NCI-H2107 treated with DMSO at 0.1 percent for 48 hours (cell line): Measurements from ENCODE around the gene TMEM178A.
"Not testable (repeated sequence)": the region's sequence is repeated elsewhere in the genome, so short reads cannot be mapped to it uniquely, and the experiment has no call there.

ENCODE experiments used
- DNase-seq: peaks from one replicate; lab custom pipeline; 2025; ENCODE audit not compliant: unreplicated experiment; lab: John Stamatoyannopoulos, UW

TMEM178A gene

DNA sequence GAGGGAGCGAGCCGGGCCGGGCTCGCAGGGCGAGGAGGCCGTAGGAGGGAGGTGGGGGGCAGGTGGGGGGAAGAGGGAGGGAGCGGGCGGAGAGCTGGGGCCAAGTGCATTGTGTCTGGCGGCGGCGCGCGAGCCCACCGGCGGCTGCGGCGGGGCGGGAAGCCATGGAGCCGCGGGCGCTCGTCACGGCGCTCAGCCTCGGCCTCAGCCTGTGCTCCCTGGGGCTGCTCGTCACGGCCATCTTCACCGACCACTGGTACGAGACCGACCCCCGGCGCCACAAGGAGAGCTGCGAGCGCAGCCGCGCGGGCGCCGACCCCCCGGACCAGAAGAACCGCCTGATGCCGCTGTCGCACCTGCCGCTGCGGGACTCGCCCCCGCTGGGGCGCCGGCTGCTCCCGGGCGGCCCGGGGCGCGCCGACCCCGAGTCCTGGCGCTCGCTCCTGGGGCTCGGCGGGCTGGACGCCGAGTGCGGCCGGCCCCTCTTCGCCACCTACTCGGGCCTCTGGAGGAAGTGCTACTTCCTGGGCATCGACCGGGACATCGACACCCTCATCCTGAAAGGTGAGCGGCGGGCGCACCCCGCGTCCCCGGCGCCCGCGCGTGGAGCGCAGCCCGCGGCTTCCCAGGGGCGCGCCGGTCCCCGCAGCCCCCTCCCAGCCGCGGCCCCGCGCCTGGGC is at the start of gene TMEM178A:
TSS of gene TMEM178A (plus strand) at position 107 of the 680 bp plus-strand sequence. CDS start at position 165, 58 bp downstream.
- DNase-seq: no peak

DNA sequence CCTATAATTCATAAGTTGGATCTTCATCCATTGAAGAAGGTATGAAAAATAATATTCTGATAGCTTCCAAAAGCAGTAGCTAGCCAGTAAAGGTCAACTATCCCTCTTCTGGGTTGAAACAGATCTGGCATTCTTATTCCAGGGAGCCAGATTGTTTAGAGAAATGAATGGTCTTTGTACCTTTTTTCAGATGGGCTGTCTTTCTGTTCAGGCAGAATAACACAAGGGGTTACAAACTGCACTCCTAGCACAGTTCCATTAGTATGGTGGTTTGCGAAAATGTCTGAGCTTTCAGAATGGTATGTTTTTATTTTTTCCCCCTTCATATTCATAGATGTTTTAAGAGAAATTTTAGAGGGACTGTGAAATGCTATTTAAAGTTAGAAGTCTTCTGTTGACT is 47.5 kb upstream of the TMEM178A start:
- no peak for DNase-seq

DNA sequence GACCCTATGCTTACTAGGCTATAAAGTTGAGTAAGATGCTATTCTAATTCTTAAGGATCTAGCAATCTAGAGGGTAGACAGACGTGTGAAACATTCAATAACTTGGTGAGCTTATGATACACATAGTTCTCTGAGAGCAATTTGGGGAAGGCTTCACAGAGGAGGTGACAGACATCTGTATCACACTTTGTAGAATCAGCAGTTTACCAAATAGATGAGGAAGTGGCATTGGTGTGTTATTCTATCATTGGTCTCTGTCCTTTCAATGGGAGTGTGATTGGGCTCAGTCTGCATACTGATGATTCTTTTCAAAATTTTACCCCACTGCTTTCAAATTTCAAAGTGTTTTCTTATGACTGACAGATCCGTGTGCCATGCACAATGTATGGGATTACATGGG is 47.0 kb upstream of the TMEM178A start:
- no peak for DNase-seq

DNA sequence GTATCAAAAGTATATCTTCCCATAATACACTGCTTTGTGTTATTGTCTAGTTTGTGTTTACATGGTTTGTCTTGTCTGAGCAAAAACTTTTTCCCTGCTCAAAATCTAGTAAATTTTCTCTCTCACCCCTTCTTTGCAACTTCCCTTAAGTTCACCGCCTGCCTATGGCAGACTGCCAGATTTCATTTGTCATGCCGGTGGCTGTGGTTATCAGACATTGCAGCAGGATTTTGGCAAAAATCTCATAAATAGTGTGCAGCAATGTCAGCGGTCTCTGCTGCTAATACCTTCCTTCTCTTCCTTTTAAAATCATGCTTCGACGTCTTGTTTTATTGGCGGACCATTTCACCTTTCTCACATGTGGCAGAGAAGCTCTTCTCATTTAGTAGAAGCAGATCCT is 45.6 kb upstream of the TMEM178A start:
- no peak for DNase-seq

DNA sequence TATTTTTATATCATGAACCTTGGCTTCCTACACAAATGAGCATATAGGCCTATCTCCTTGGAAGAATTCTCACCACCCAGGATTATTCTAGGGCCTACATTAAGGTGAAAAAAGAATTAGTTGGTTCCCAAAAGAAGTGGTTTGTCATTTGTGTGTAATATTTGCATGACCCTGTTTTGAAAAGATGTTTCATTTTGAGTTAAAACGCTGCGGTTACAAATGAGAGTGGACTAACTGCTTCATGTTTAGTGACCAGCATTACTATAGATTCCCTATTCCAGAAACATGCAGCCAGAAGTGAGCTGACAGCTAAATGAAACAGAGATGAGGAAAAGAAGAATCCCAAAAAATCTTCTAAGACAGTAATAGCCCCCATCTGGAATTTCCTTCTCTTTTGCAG is 44.1 kb upstream of the TMEM178A start:
- DNase-seq: no peak

DNA sequence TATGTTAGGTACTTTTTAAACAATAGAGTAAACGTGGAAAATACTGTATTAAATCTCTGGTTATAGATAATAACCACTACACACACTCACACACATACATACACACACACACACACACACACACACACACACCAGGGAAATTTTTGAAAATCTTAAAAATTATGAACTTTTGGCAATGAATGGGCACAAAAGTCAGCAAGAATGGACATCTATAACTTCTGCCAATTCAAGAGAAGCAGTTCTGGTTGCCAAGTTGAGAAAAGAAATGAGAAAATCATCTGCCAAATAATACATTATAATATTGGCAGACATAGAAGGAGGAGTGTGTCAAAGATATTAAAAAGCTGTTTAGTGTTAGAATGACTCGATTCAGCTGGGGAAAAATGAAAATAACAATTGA is 42.9 kb upstream of the TMEM178A start:
- DNase-seq: no peak

DNA sequence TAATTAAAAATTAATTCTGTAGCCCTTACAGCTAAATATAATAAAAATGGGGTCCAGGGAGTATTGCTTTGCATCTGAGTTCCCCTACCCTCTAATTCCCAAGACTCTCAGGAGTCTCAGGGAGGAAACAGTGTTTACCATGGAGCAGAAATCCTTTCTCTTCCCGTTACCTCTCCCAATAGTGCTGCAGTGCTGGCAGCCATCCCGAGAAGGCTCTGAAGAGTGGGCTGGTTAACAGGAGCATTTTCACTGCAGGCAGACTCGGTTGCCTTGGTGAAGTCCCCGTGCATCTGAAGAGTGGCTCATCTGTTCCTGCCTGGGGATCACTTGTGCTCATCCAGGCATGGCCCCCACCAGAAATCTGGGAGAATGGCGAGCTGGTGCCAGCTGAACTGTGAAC is 41.8 kb upstream of the TMEM178A start:
- DNase-seq: no peak

DNA sequence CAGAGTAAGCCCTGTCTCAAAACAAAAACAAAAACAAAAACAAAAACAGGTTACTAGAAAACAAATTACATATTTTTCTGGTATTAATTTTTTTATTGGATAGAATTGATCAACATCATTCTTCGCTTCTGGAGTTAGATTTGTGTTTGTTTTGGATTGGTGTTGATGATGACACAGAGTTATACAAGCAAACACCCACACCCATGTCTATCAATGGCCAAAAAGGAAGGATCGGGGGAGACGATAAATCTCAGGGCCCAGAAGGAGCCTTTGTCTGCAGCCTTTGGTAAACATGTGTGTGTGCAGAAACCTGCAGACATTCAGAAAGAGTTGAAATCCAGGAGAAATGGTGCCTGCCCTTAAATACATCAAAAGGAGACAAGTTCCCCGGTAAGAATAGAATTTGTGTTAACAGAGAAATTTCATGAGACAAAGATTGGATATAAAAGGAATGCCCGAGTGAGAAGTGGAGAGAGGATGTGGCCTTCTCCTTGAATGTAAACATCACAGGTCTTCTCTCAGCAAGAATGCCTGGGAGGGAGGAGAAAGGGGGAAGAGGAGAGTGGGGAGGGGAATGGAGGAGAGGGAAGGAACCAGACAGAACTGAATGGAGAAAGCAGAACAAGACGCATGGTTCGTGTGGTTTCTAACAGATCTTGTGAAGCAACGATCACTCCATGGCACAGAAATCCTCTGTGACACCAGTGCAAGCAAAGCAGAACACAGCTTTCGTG is 40.4 kb upstream of the TMEM178A start:
- no peak for DNase-seq

DNA sequence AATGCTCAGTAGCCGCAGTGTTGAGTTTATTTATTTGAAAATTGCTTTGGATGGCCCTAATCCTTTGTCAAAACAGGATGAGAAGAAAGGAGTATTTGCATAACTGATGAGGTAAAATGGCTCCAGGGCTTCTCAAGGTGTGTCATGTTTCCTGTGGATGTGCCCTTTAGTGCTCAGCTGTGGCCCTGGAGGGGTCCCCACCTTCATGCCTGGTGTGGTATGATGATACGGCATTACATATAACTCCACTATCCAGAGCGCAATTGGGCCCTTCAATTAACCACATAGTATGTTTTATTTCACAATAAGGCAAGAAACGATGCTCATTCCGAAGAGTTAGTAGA is 39.8 kb upstream of the TMEM178A start:
- DNase-seq: no peak

DNA sequence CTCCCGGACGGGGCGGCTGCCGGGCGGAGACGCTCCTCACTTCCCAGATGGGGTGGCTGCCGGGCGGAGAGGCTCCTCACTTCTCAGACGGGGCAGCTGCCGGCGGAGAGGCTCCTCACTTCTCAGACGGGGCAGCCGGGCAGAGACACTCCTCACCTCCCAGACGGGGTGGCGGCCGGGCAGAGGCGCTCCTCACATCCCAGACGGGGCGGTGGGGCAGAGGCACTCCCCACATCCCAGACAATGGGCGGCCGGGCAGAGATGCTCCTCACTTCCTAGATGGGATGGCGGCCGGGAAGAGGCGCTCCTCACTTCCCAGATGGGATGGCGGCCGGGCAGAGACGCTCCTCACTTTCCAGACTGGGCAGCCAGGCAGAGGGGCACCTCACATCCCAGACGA is 37.4 kb upstream of the TMEM178A start:
- not testable (repeated sequence) for DNase-seq

DNA sequence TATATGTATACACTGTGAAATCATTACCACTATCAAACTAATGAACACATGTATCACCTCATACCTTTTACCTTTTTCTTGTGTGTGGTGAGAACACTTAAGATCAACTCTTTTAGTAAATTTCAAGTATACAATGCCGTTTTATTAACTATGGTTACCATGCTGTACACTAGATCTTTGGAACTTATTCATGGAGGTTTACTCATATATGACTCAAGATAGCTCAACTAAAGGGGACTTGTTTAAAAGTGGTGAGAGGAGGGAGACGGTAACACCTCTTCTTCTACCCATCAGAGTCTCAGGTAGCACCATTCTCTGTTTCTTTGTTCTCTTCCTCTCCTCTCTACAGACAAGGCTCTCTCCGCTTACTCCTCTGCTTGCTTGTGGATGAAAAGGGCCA is 36.1 kb upstream of the TMEM178A start:
- DNase-seq: no peak

DNA sequence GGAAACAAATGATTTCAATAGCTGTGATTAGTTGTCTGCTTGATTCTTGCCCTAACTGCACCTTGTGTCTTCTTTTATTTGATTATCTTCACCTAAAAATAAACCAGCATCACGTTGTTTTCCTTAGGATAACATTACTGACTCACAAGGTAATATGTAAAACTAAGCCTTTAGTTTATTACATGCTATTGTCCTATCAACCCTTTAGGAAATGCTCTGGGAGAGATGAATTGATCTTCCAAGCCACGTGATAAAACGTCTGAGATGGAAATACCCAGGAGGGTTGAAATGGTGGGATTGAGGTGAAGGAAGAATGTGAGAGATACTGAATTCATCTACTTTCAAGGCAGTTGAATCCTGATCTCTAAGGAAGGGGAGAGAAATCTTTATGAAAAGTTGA is 34.5 kb upstream of the TMEM178A start:
- DNase-seq: no peak

DNA sequence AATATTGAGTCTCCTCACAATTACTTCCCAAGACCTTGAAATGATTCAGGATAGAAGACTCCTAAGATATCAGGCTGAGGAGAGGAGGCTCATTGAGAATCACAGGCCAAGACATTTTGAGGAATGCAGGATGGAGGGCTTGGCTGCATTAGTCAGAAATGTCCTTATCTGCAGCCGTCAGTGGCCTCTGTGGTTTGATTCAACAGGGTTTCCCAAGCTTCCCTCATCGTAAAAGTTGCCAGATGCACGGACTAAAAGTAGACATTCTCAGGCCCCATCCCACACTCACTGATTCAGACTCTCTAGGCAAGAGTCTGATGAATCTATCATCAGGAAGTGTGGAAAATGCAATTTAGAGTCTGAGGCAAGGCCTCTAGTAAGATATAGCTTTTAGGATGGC is 34.0 kb upstream of the TMEM178A start:
- DNase-seq: no peak

DNA sequence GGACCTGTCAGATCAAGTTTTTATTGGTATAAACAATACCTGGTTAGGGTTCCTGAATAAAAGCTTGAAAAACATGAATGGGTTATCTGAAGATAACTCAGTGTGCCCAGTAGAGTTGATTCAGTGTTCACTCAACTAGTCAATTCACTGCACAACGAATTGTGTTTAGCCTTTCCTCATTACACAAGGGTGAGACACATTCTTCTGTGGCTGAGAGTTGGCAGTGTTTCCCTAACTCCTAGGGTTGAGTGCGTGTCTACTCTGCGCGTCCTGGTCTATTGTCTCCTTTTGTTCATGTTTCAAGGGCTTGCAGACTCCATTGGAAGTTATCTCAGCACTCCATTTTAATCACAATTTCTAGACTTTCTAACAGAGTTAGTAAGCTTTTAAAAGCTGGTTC is 32.8 kb upstream of the TMEM178A start:
- peak; percentile 23 for DNase-seq

DNA sequence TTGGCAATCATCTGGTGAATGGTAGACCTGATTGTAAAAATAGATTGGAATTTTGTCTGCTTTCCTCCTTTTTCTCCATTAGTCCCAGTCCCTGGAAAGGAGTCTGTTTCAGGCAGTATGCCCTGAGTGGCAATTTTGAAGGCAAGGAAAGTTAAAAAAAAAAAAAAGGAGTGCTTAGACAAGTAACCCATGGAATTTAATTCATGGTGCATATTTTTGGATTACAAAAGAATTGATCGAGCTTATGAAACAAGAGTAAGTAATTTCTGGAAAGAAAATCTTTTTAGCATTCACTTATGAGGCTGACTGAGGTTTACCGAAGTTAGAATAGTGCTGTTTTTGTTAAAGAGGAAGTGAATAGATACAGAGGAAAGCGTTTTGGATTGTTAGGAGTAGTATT is 29.4 kb upstream of the TMEM178A start:
- no peak for DNase-seq

DNA sequence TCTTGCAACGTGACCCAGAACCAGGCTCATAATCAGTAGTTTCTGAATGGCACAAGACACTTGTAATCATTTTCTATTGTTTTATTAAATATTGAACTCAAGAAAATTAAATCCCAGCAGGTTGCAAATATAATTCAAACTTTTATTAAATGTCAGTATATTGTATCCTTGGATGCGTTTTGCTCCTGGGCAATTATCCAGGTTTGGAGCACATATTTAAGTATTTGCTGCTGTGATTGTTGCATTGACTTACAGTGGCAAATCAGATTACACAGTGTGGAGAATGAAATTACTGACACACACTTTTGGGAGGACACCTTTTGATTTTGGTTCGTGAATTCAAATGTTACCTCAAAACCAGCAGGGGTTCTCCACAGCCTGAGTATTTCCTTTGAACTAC is 27.1 kb upstream of the TMEM178A start:
- DNase-seq: no peak

DNA sequence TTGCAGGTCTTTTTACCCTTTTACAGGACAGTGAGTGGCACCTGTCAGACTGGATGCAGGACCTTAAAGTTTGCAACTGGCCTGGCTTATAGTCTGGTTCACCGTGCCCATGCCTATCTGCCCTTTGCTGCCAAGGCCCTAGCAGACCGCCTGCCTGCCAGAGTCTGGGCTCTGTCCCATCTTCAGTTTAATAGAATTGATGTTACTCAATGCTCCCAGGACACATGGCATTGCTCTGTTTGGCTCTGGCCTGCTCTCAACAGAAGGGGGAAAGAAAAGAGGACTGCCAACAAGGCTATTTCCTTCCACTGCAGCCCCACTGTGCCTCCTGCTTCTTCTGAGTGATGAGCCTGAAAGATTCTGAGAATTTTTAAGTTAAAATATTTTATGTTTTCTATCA is 25.6 kb upstream of the TMEM178A start:
- DNase-seq: no peak

DNA sequence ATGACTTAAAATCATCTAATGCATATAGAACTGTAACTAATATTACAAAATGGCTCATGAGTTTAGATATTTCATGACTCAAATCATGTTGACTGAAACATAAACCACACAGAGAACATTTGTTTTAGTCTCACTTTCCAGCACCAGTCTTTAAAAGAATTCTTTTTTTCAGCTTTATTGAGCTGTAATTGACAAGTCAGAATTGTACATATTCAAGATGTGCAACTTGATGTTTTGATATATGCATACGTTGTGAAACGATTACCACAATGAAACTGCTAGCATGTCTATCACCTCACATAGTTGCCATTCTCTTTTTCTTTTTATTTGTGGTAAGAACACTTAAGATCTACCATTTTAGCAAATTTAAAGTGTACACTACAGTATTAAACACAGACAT is 25.0 kb upstream of the TMEM178A start:
- no peak for DNase-seq

DNA sequence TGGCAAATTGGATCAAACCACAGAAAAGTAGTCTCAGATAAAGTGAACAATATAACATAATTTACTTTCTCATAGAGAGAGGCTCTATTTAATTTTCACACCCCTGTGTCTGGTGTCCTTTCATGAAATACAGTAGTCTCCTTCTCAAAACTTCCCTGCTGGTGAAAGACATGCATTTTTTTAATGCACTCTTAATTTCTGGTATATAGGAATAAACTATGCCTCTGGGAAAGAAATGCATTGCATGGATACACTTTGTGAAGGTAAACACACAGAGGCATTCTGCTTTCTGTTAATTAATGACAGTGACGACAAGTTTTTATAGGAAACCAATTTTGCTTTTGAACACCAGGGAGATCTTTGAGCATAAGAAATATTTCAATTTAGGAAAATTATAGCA is 24.1 kb upstream of the TMEM178A start:
- no peak for DNase-seq

DNA sequence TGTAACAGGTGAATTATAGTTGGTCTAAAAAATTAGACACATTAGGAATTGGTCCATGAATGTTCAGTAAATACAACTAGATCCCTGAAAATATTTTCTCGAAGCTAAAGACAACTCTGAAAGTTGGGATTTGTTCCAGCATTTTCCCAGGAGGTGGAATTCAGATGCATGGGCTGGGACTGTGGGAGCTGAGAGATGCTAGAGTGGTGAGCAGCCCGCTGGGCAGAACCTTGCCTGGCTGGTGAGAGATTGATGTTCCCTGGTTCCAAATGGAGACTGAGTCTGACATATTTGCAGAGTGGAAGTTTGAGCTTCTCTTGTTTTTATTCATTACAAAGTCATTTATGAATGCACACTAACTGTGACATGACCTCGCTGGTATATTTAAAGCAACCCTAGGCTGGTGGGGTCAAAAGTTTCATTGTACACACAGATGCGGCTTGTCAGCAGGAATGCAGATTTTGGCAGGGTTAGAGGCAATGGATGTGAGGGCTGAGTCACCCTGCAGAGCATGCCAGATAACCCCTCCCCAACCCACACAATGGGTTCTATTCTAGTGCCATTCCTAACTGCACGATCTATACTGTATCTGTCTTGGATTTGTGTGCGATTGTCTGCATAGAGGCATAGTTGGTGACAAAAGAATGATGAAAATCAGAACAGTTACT is 23.5 kb upstream of the TMEM178A start:
- DNase-seq: no peak

DNA sequence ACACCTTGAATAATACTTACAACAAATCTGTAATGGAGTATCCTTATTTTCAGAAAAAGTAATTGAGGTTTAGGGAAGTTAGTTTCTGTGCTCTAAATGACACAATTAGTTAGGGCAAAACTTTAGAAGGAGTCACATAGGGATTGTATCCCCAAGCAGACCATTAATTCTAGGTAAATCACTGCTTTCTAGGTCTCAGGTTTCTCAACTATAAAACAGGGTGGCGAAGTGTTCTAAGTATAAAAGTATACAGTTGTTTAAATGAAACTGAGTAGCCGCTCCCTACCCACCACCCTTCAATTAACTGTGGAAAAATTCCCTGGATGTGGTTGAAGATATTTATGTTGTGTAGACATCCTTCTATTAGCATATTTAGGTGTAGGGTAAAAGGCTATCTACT is 19.9 kb upstream of the TMEM178A start:
- no peak for DNase-seq

DNA sequence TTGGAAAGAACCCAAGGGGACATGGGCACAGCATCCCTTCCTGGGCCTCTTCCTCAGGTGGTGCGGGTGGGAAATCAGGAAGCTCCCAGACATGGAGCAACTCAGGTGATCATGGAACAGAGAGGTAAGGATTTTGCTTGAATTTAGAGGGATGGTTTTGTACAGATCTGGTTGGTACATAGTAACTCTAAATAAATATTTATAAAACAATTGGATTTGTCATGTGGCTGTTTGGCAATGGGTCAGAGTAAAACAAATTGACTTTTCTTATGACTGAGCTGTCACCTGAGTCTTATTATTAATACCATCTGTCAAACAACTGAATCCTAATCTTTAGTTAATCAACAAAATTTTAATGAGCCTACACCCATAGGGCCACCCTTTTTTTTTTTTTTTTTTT is 19.4 kb upstream of the TMEM178A start:
- DNase-seq: no peak
